Activated T-helper 1 cell treated with Interleukin-2 at 50 U/mL for 16 hours (primary cell): ENCODE results near the gene NCR1.
"Not testable (repeated sequence)": the region's sequence is repeated elsewhere in the genome, so short reads cannot be mapped to it uniquely, and the experiment has no call there.

ENCODE experiments used
- DNase-seq: peaks from one replicate; pipeline ENCODE4 v3.0.0-alpha.2; 2020; ENCODE audit warnings: low read depth

NCR1 gene

GRCh38 chr19:54907899-54908298, 2.0 kb downstream of the NCR1 start:
- not testable (repeated sequence) for DNase-seq

DNA sequence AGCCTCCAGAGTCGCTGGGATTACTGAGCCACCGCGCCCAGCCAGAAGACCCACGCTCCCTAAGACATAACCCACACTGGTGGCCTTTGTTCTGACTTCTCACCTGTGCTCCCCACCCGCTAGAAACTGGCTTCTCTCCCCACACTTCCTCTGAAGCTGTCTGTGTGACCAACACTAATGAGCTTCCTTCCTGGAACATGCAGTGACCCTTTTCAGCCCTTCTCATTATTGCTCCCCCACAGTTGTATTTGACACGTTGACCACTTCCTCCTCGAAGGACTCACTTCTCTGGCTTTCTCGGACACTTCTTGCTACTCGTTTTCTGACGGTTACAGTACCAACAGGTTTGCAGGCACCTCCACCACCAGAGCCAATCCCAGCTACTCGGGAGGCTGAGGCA, 10.9 kb downstream of the NCR1 start:
- no peak for DNase-seq

DNA sequence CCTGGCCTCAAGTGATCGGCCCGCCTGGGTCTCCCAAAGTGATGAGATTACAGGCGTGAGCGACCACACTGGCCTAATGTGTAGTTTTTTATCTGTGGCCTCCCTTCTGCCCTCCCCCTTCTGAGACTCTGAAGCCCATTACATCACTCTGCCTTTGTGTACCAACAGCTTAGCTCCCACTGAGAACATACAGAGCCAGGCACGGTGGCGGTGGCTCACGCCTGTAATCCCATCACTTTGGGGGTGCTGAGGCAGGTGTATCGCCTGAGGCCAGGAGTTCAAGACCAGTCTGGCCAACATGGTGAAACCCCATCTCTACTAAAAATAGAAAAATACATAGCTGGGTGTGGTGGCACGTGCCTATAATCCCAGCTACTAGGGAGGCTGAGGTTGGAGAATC, 12.6 kb downstream of the NCR1 start:
- DNase-seq: no peak

DNA sequence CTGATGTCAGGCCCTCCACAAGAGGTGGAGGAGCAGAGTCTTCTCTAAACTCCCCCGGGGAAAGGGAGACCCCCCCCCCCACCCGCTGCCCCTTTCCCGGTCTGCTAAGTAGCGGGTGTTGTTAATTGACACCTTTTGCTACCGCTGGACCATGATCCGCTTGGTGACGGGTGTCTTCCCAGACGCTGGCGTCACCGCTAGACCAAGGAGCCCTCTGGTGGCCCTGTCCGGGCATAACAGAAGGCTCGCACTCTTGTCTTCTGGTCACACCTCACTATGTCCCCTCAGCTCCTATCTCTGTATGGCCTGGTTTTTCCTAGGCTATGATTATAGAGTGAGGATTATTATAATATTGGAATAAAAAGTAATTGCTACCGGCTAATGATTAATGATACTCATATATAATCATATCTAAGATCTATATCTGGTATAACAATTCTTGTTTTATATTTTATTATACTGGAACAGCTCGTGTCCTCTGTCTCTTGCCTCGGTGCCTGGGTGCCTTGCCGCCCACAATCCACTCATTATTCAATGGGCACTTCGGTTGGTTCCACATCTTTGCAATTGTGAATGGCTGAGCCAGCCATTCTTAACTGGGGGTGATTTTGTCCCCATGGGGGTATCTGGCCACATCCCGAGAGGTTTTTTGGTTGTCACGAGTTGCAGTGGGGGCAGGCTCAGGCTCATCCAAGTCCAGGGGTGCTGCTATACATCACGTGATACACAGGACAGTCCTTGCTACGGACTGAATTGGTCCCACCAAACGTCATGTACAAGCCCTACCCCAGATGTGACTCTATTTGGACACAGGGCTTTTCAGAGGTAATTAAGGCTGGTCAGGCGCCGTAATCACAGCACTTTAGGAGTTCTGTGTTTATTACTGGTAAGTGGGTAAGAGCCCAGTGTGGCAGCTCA, 14.0 kb downstream of the NCR1 start:
- DNase-seq: not testable (repeated sequence)

- no peak for DNase-seq
Observed at GRCh38 chr19:54921082-54921481, 15.1 kb downstream of the NCR1 start.

- no peak for DNase-seq
Observed at GRCh38 chr19:54923276-54923675, 17.3 kb downstream of the NCR1 start.

DNA sequence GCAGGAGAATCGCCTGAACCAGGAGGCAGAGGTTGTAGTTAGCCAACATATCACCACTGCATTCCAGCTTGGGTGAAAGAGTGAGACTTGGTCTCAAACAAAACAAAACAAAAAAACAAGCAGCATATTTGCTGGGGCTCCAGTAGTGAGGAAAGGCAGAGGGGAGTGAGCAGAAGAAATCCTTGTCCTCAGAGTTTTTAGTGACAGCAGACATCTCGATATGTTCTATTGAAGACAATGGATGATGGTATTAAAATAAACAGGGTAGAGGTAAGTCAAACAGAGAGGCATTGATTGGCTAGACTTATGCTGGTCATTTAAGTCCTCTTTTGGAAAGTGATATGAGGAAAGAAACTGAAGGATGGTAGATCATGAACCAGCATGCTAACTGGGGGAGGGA, 22.4 kb downstream of the NCR1 start:
- no peak for DNase-seq

DNA sequence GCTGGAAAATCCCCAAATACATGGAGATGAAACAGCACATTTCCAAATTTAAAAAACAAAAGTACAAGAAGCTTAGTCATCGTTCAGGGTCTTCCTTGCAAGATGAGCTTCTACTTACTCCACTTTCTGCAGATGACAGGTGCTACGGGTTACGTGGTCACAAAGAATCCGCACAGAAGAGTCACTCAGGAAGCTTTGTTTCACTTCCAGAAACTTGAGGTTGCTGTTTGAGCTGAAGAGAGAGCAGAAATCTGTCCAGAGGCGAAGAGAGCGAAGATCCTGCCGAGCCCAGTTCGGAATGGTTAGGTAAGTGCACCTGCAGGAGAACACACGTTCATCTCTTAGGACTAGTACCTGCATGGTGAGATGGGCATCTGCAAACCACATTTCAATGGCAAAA, 32.0 kb downstream of the NCR1 start:
- DNase-seq: no peak

DNA sequence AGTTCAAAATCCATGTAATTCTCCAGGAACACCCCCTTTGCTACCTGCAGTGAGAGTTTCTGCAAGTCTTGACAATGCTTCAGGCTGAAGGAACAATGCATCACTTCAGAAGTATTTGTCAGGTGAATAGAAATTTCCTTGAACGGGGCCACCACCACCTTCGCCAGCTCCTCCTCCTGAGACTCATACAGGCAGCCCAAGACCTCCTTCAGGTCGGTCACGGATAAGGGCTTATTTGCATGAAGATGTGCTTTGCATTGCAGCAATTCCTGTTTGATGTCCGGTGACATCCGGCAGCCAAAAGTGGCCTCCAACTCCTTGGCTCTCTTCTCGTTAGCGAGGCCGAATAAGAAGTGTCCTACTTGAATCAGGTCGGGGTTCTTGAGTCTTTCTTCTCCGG, 33.0 kb downstream of the NCR1 start:
- no peak for DNase-seq

DNA sequence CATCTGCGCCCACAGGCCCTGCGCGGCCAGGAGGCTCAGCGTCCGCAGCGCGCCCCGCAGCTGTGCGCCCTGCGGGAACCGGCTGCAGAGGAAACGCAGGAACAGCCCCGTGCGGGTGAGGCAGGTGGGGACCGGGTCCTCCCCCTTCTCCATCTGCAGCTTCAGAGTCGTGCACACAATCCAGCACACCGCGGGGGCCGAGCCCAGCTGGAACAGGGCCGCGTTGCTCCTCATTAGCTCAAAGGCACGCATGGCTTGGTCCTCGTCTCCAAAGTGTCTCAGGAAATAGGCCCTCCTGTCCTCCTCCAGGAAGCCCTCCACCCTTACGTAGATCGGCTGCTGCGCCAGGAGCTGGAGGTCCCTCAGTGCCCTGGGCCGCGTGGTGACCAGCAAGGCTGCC, 33.6 kb downstream of the NCR1 start:
- DNase-seq: not testable (repeated sequence)

DNA sequence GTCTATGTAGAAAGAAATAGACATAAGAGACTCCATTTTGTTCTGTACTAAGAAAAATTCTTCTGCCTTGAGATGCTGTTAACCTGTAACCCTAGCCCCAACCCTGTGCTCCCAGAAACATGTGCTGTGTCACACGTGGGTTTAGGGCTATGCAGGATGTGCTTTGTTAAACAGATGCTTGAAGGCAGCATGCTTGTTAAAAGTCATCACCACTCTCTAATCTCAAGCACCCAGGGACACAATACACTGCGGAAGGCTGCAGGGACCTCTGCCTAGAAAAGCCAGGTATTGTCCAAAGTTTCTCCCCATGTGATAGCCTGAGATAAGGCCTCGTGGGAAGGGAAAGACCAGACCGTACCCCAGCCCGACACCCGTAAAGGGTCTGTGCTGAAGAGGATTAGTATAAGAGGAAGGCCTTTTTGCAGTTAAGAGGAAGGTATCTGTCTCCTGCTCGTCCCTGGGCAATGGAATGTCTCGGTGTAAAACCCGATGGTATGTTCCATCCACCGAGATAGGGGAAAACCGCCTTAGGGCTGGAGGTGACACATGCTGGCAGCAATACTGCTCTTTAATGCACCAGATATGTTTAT, 37.9 kb downstream of the NCR1 start:
- not testable (repeated sequence) for DNase-seq

DNA sequence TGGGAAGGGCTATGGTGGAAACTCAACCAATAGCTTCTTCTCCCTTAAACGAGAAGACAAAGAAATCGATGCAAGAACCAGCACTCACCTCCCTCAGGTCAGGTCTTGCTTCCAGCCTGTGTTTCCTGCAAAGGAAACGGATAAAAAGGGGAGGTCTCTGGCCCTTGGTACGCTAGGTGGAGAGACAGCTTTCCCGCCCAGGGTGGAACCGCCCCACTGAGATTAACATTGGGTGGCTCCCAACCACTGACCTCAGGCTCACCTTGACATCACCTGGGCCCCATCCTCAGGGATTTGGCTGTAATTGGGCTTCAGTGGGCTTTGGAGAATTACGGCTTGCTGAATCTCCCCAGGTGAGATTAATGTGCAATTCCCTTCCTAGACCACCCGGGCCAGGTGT, 41.4 kb downstream of the NCR1 start, which contains the start of gene NLRP7:
TSS of gene NLRP7 (minus strand) at position 150 of the 400 bp plus-strand sequence.
- DNase-seq: no peak

GRCh38 chr19:54949412-54949811, 43.5 kb downstream of the NCR1 start:
- DNase-seq: no peak

DNA sequence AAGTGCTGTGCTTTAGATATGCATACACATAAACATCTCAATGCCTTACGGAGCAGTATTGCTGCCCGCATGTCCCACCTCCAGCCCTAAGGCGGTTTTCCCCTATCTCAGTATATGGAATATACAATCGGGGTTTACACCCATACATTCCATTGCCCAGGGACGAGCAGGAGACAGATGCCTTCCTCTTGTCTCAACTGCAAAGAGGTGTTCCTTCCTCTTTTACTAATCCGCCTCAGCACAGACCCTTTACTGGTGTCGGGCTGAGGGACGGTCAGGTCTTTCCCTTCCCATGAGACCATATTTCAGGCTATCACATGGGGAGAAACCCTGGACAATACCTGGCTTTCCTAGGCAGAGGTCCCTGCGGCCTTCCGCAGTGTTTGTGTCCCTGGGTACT, 44.6 kb downstream of the NCR1 start:
- not testable (repeated sequence) for DNase-seq

GRCh38 chr19:54952591-54953344, 46.8 kb downstream of the NCR1 start:
- no peak for DNase-seq

DNA sequence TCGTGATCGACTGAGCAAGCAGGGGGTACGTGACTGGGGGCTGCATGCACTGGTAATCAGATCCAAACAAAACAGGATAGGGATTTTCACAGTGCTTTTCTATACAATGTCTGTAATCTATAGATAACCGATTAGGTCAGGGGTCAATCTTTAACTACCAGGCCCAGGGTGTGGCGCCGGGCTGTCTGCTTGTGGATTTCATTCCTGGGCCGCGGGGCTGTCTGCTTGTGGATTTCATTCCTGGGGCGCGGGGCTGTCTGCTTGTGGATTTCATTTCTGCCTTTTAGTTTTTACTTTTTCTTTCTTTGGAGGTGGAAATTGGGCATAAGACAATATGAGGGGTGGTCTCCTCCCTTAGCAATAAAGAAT, 47.4 kb downstream of the NCR1 start:
- DNase-seq: not testable (repeated sequence)

DNA sequence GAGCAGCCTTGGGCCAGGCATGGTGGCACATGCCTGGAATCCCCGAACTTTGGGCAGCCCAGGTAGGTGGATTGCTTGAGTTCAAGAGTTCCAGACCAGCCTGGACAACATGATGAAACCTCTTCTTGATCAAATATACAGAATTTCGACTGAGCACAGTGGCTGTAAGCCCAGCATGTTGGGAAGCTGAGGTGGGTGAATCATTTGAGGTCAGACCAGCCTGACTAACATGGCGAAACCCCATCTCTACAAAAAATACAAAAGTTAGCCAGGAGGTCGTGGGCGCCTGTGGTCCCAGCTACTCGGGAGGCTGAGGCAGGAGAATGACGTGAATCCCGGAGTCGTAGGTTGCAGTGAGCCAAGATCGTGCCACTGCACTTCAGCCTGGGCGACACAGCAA, 49.4 kb downstream of the NCR1 start:
- no peak for DNase-seq

- DNase-seq: no peak
Observed at GRCh38 chr19:54959840-54960239, 53.9 kb downstream of the NCR1 start.
